ENCODE results near the gene CAMSAP1. TPM values are rescaled to one million over a fixed set of nuclear protein-coding genes. Genes with fewer than 3 reads are reported as not detected.

Gene CAMSAP1
- polyA plus RNA-seq, 3 donors: 0.71 to 9.0 (median 0.75) TPM

GRCh38 chr9:135804581-135805421 is 102.5 kb downstream of the CAMSAP1 start:
- TF ChIP-seq CTCF (IDR thresholded peaks at IDR 0.05): no peak
- Mint-ChIP-seq H3K36me3 (peaks cover 4 to 6% of the 10 kb centered on the region in 2 donors), H3K9me3 (peaks cover 0 to 8% (median 0%) of the 10 kb centered on the region in 7 donors), H3K4me1 (no peaks in the 10 kb centered on the region), H3K4me3 (no peak overlapping the region), H3K27ac (no peak overlapping the region), H3K27me3 (ENCODE audit: low read depth in 3 of 3) (peaks cover 0 to 8% (median 0%) of the 10 kb centered on the region in 3 donors)
- H3K27me3 ChIP-seq (ENCODE audit: control insufficient read depth in 2 of 2, insufficient read depth in 2 of 2, low read length in 2 of 2): no peaks in the 10 kb centered on the region
- peaks cover 2 to 11% of the 10 kb centered on the region in 2 donors for H3K36me3 ChIP-seq (replicated peaks in 1 of 2; ENCODE audit: control insufficient read depth in 1 of 2, insufficient read depth in 2 of 2, low read length in 2 of 2)
- no peak overlapping the region for H3K27ac ChIP-seq (ENCODE audit: low read depth in 1 of 2, low read length in 2 of 2)
- no peaks in the 10 kb centered on the region for H4K20me1 ChIP-seq (ENCODE audit: insufficient read depth, low read length)
- H3K79me2 ChIP-seq (ENCODE audit: insufficient read depth, low read length): no peaks in the 10 kb centered on the region
- no peak overlapping the region for H3K9ac ChIP-seq (ENCODE audit: insufficient read depth, low read length, poor library complexity, severe bottlenecking)
- H2AFZ ChIP-seq (ENCODE audit: insufficient read depth, low read depth, low read length, poor library complexity, severe bottlenecking): no peak overlapping the region
- intact Hi-C loops (cut with micrococcal nuclease): no loop called here
- H3K4me1 ChIP-seq (ENCODE audit: control insufficient read depth in 1 of 2, insufficient read depth in 2 of 2, low read length in 2 of 2): no peaks in the 10 kb centered on the region
- no peaks in the 10 kb centered on the region for H3K9me3 ChIP-seq (replicated peaks in 1 of 2; ENCODE audit: control insufficient read depth in 1 of 2, insufficient read depth in 1 of 2, low read length in 2 of 2)
- H3K4me3 ChIP-seq (replicated peaks in 1 of 3; ENCODE audit: low read depth in 2 of 3, low read length in 3 of 3): no peak overlapping the region
- H3K4me2 ChIP-seq (replicated peaks; ENCODE audit: extremely low read depth, low read length, poor library complexity, severe bottlenecking): no peak overlapping the region
- WGBS (ENCODE audit: insufficient coverage): 96% methylated on average over 20 of the region's 24 CpGs
- DNase-seq: no peak

- H3K4me1 ChIP-seq (ENCODE audit: control insufficient read depth in 1 of 2, insufficient read depth in 2 of 2, low read length in 2 of 2): no peaks in the 10 kb centered on the region
- WGBS (ENCODE audit: insufficient coverage): 95% methylated on average over 8 of the region's 10 CpGs
- H3K36me3 ChIP-seq (replicated peaks in 1 of 2; ENCODE audit: control insufficient read depth in 1 of 2, insufficient read depth in 2 of 2, low read length in 2 of 2): no peaks in the 10 kb centered on the region
- H3K4me3 ChIP-seq (replicated peaks in 1 of 3; ENCODE audit: low read depth in 2 of 3, low read length in 3 of 3): no peak overlapping the region
- Mint-ChIP-seq H3K36me3 (no peaks in the 10 kb centered on the region), H3K4me1 (no peaks in the 10 kb centered on the region), H3K9me3 (peaks cover 0 to 8% (median 0%) of the 10 kb centered on the region in 7 donors), H3K4me3 (no peak overlapping the region), H3K27ac (no peak overlapping the region), H3K27me3 (ENCODE audit: low read depth in 3 of 3) (peaks cover 0 to 8% (median 0%) of the 10 kb centered on the region in 3 donors)
- H3K27me3 ChIP-seq (ENCODE audit: control insufficient read depth in 2 of 2, insufficient read depth in 2 of 2, low read length in 2 of 2): no peaks in the 10 kb centered on the region
- H3K9me3 ChIP-seq (replicated peaks in 1 of 2; ENCODE audit: control insufficient read depth in 1 of 2, insufficient read depth in 1 of 2, low read length in 2 of 2): no peaks in the 10 kb centered on the region
- no peak for DNase-seq
- no peak overlapping the region for H3K9ac ChIP-seq (ENCODE audit: insufficient read depth, low read length, poor library complexity, severe bottlenecking)
- intact Hi-C loops (cut with micrococcal nuclease): no loop called here
- H3K27ac ChIP-seq (ENCODE audit: low read depth in 1 of 2, low read length in 2 of 2): no peak overlapping the region
- no peaks in the 10 kb centered on the region for H3K79me2 ChIP-seq (ENCODE audit: insufficient read depth, low read length)
- H2AFZ ChIP-seq (ENCODE audit: insufficient read depth, low read depth, low read length, poor library complexity, severe bottlenecking): no peak overlapping the region
- TF ChIP-seq CTCF (IDR thresholded peaks at IDR 0.05): no peak
- H4K20me1 ChIP-seq (ENCODE audit: insufficient read depth, low read length): no peaks in the 10 kb centered on the region
- no peak overlapping the region for H3K4me2 ChIP-seq (replicated peaks; ENCODE audit: extremely low read depth, low read length, poor library complexity, severe bottlenecking)
Measured at GRCh38 chr9:135803441-135803840, 103.9 kb downstream of the CAMSAP1 start.

All from CD14-positive monocyte (primary cell).